ENCODE results near the gene DHRS13.

DHRS13 gene

DNA sequence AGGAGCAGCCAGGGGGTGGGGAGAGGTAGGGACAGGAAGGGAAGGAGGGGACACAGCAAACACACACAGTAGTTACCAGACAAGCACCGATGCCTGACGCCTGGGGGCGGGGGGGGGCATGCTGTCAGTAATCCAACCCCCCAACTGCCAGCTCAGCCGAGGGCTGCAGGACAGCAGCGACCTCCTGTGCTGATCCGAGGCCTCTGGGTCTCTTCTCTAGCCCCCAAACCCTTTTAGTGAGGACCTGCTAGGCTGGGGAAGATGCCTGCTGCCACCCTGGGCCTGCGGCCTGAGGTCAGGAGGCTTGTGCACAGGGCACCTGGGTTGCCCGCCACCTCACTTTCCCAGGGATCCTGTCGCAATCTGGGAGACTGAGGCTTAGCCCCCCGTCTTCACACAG is 16.9 kb downstream of the DHRS13 start:
- H3K27ac ChIP-seq = no peak overlapping the region
- TF ChIP-seq ZFX (IDR thresholded peaks at IDR 0.05; ENCODE audit: borderline replicate concordance) = no peak
- no peak for TF ChIP-seq CTCF (IDR thresholded peaks at IDR 0.05)

- no peak overlapping the region for H3K27ac ChIP-seq
- TF ChIP-seq CTCF (IDR thresholded peaks at IDR 0.05) (no peak), ZFX (IDR thresholded peaks at IDR 0.05; ENCODE audit: borderline replicate concordance) (no peak)
These were observed 17.5 kb downstream of the DHRS13 start for GRCh38 chr17:28885363-28885762.

DNA sequence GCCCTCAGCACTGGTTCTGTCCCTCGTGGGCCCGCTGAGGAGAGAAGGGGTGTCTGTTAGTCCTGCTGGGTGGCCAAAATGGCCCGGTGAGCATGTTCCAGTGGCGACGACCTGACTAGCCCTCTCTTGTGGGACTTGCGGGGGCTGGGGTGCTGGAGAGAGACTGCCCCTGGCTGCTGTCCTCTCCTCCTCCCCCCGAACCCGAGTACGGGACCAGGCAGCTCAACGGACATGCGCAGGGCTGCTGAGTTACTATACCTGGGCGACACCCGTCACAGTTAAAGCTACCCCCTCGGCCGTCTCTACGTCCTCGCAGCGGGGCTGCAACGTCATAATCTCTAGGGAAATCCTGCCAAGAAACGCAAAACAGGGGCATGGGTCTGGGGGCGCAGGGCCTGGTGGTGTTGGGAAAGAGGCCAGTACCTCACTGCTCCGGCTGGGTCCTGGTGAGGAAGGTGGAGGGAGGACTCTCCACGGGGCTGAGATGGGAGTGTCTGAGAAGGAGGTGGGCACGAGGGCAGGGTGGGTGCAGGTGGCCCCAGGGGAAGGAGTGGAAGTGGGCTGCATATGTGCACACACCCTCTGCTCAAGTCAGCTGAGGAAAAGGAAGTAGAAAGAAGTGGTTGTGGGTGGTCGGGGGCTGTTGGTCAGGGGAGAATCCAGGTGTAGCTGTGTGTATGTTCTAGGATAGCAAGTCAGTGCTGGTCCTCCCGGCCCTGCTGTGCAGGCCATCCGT is 18.7 kb downstream of the DHRS13 start:
- no peak for TF ChIP-seq ZFX (IDR thresholded peaks at IDR 0.05; ENCODE audit: borderline replicate concordance)
- TF ChIP-seq CTCF (IDR thresholded peaks at IDR 0.05) = no peak
- H3K27ac ChIP-seq = no peak overlapping the region

DNA sequence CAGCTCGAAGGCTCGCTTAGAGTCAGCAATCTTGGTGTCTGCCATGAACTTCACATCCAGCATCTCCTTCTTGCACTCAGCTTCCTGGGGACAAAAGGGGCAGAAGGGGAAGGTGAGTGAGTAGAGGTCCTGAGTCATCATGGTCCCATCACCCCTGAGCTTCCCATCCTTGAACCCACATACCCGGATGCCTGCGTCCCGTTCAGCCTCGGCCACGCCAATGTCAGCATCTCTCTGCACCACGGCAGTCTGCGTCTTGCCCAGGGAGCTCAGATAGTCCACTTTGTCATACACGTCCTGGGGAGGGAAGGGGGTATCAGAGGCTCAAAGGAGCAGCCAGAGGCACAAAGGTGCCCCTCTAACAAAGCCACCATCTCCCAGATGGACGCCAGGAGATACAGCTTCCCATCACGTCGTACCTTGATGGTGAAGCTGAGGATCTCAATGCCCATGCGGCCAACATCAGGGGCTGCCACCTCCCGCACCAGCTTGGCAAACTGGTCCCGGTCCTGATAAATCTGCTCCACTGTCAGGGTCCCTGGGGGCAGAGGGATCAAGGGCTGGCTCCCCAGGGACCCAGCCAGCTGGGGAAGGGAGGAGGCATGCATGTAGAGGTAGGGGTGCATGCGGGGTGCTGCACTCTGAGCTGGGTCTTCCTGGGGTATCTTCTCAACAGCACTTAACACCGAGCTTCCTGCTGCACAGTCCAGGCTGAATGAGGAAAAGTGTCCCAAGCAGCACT is 20.6 kb downstream of the DHRS13 start:
- TF ChIP-seq CTCF (IDR thresholded peaks at IDR 0.05) (no peak), ZFX (IDR thresholded peaks at IDR 0.05; ENCODE audit: borderline replicate concordance) (no peak)
- no peak overlapping the region for H3K27ac ChIP-seq

- H3K27ac ChIP-seq = no peak overlapping the region
- no peak for TF ChIP-seq CTCF (IDR thresholded peaks at IDR 0.05)
- TF ChIP-seq ZFX (IDR thresholded peaks at IDR 0.05; ENCODE audit: borderline replicate concordance) = no peak
These were observed 21.3 kb downstream of the DHRS13 start for GRCh38 chr17:28881533-28882056.

GRCh38 chr17:28880572-28880945 is 22.3 kb downstream of the DHRS13 start:
- TF ChIP-seq CTCF (IDR thresholded peaks at IDR 0.05) (no peak), ZFX (IDR thresholded peaks at IDR 0.05; ENCODE audit: borderline replicate concordance) (no peak)
- no peak overlapping the region for H3K27ac ChIP-seq

All from 22Rv1 (cell line).